Measurements from ENCODE around the gene TRHDE. TPM values are rescaled to one million over a fixed set of nuclear protein-coding genes. Genes with fewer than 3 reads are reported as not detected.

TRHDE gene
- total and polyA plus RNA-seq, 9 of the 15 experiments (the other 6 are each of a cell fraction or from before 2014, with no cell fraction given) = 0.03 to 0.29 (median 0.09) TPM

DNA sequence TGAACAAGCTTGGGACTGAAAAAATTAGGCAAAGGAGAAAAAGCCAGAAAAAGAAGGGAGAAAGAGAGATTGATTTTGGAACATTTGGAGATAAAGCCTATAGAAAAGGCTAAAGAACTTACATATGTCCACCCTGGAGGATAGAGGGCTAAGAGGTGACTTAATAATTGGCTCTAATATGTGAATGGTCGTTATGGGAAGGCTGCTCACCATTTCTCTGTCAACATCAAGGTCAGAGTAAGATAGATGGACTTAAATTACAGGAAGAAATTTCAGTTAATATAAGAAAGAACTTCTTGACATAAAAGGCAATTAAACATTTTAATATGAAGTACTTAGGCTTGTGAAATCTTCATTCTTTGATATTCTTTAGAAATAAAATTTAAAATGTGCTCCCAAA, 238.6 kb downstream of the TRHDE start:
- POLR2A ChIA-PET = no interaction called here
- Histone ChIP-seq H4K20me1 (replicated peaks; ENCODE audit: control insufficient read depth, insufficient read depth, low read length) (no peaks in the 10 kb centered on the region), H3K9me3 (replicated peaks; ENCODE audit: control insufficient read depth, insufficient read depth, low read depth, low read length) (no peaks in the 10 kb centered on the region), H3K79me2 (ENCODE audit: control insufficient read depth, insufficient read depth, low read length) (no peaks in the 10 kb centered on the region), H2AFZ (ENCODE audit: low read depth, low read length) (no peak overlapping the region), H3K4me1 (replicated peaks in 1 of 2; ENCODE audit: control insufficient read depth in 2 of 2, insufficient read depth in 2 of 2, low read length in 2 of 2) (no peaks in the 10 kb centered on the region), H3K4me3 (no peak overlapping the region), H3K36me3 (ENCODE audit: control insufficient read depth, insufficient read depth, low read length) (no peaks in the 10 kb centered on the region), H3K4me2 (ENCODE audit: insufficient read depth, low read length) (no peak overlapping the region), H3K27ac (ENCODE audit: extremely low read depth, low read depth, low read length) (no peak overlapping the region), H3K9ac (ENCODE audit: insufficient read depth in 1 of 2, low read depth in 2 of 2, low read length in 2 of 2) (no peak overlapping the region), H3K9me1 (ENCODE audit: control insufficient read depth, insufficient read depth, low read length) (no peaks in the 10 kb centered on the region), H3K27me3 (ENCODE audit: control insufficient read depth in 2 of 2, insufficient read depth in 2 of 2, low read length in 2 of 2) (no peaks in the 10 kb centered on the region)
- TF ChIP-seq BCL6 (CRISPR knock-in tag; IDR thresholded peaks at IDR 0.05) (no peak), SMAD3 (CRISPR knock-in tag; conservative IDR thresholded peaks at IDR 0.05) (no peak), KDM5B (IDR thresholded peaks at IDR 0.05; ENCODE audit: insufficient replicate concordance, low read depth, low read length) (no peak), XRCC3 (IDR thresholded peaks at IDR 0.05) (no peak)
- no peak for DNase-seq (ENCODE audit: extremely low read depth in 1 of 4, low spot score in 3 of 4)
- CTCF ChIA-PET (ENCODE audit: low intra/inter-chr PET ratio) = no interaction called here
- FAIRE-seq = no peak
- no TSS peak for BruUV-seq (replicated peaks)
- WGBS (ENCODE audit: insufficient coverage, low coverage, missing lambda C conversion rate) = 0% methylated on average over 1 of the region's 1 CpG
- ATAC-seq = no peak
- in situ Hi-C loops (cut with MboI) (no loop called here), intact Hi-C loops (cut with micrococcal nuclease) (no loop called here)

DNA sequence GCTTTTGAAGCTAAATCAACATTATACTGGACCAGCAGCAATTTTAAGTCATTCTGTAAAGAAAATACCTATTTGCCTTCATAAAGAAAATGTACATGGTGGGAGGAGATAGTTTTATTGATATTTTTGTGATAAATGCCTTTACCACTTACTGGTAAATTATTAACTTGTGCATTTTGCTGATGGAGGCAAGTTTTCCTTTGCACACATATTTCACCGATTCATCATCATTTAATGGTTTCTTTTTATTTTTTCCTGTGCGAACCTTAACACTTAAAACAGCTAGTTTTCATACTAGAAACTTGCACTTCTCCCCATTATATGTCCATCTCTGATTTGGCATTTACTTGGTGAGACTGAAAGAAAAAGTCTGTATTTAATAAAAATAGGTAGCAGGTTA, 239.3 kb downstream of the TRHDE start:
- DNase-seq (ENCODE audit: extremely low read depth in 1 of 4, low spot score in 3 of 4) = no peak
- Histone ChIP-seq H3K9me1 (ENCODE audit: control insufficient read depth, insufficient read depth, low read length) (no peaks in the 10 kb centered on the region), H3K9ac (ENCODE audit: insufficient read depth in 1 of 2, low read depth in 2 of 2, low read length in 2 of 2) (no peak overlapping the region), H3K4me3 (no peak overlapping the region), H3K27ac (ENCODE audit: extremely low read depth, low read depth, low read length) (no peak overlapping the region), H3K4me2 (ENCODE audit: insufficient read depth, low read length) (no peak overlapping the region), H3K79me2 (ENCODE audit: control insufficient read depth, insufficient read depth, low read length) (no peaks in the 10 kb centered on the region), H4K20me1 (replicated peaks; ENCODE audit: control insufficient read depth, insufficient read depth, low read length) (no peaks in the 10 kb centered on the region), H3K27me3 (ENCODE audit: control insufficient read depth in 2 of 2, insufficient read depth in 2 of 2, low read length in 2 of 2) (no peaks in the 10 kb centered on the region), H3K4me1 (replicated peaks in 1 of 2; ENCODE audit: control insufficient read depth in 2 of 2, insufficient read depth in 2 of 2, low read length in 2 of 2) (no peaks in the 10 kb centered on the region), H3K9me3 (replicated peaks; ENCODE audit: control insufficient read depth, insufficient read depth, low read depth, low read length) (no peaks in the 10 kb centered on the region), H3K36me3 (ENCODE audit: control insufficient read depth, insufficient read depth, low read length) (no peaks in the 10 kb centered on the region), H2AFZ (ENCODE audit: low read depth, low read length) (no peak overlapping the region)
- BruUV-seq (replicated peaks) = no TSS peak
- in situ Hi-C loops (cut with MboI) (no loop called here), intact Hi-C loops (cut with micrococcal nuclease) (no loop called here)
- CTCF ChIA-PET (ENCODE audit: low intra/inter-chr PET ratio) = no interaction called here
- TF ChIP-seq SRSF3 (IDR thresholded peaks at IDR 0.05; ENCODE audit: insufficient read depth, low read length) = no peak
- TF ChIP-seq, protein P1, sequence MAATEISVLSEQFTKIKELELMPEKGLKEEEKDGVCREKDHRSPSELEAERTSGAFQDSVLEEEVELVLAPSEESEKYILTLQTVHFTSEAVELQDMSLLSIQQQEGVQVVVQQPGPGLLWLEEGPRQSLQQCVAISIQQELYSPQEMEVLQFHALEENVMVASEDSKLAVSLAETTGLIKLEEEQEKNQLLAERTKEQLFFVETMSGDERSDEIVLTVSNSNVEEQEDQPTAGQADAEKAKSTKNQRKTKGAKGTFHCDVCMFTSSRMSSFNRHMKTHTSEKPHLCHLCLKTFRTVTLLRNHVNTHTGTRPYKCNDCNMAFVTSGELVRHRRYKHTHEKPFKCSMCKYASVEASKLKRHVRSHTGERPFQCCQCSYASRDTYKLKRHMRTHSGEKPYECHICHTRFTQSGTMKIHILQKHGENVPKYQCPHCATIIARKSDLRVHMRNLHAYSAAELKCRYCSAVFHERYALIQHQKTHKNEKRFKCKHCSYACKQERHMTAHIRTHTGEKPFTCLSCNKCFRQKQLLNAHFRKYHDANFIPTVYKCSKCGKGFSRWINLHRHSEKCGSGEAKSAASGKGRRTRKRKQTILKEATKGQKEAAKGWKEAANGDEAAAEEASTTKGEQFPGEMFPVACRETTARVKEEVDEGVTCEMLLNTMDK (IDR thresholded peaks at IDR 0.05; ENCODE audit: borderline replicate concordance, insufficient read depth, low read depth, low read length, poor library complexity, severe bottlenecking) = no peak
- no peak for TF ChIP-seq ZNF79 (CRISPR knock-in tag; IDR thresholded peaks at IDR 0.05; ENCODE audit: low read depth)
- TF ChIP-seq, protein P2, sequence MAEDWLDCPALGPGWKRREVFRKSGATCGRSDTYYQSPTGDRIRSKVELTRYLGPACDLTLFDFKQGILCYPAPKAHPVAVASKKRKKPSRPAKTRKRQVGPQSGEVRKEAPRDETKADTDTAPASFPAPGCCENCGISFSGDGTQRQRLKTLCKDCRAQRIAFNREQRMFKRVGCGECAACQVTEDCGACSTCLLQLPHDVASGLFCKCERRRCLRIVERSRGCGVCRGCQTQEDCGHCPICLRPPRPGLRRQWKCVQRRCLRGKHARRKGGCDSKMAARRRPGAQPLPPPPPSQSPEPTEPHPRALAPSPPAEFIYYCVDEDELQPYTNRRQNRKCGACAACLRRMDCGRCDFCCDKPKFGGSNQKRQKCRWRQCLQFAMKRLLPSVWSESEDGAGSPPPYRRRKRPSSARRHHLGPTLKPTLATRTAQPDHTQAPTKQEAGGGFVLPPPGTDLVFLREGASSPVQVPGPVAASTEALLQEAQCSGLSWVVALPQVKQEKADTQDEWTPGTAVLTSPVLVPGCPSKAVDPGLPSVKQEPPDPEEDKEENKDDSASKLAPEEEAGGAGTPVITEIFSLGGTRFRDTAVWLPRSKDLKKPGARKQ (CRISPR knock-in tag; IDR thresholded peaks at IDR 0.05) = no peak
- TF ChIP-seq, protein P3, sequence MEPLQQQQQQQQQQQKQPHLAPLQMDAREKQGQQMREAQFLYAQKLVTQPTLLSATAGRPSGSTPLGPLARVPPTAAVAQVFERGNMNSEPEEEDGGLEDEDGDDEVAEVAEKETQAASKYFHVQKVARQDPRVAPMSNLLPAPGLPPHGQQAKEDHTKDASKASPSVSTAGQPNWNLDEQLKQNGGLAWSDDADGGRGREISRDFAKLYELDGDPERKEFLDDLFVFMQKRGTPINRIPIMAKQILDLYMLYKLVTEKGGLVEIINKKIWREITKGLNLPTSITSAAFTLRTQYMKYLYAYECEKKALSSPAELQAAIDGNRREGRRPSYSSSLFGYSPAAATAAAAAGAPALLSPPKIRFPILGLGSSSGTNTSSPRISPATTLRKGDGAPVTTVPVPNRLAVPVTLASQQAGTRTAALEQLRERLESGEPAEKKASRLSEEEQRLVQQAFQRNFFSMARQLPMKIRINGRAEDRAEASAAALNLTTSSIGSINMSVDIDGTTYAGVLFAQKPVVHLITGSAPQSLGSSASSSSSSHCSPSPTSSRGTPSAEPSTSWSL (CRISPR knock-in tag; IDR thresholded peaks at IDR 0.05; ENCODE audit: borderline replicate concordance) = no peak
- TF ChIP-seq LARP7 (IDR thresholded peaks at IDR 0.05) = no peak
- 0% methylated on average over 2 of the region's 2 CpGs for WGBS (ENCODE audit: insufficient coverage, low coverage, missing lambda C conversion rate)
- no peak for FAIRE-seq
- POLR2A ChIA-PET = no interaction called here
- ATAC-seq = no peak
